Activated naive CD8-positive, alpha-beta T cell (primary cell): ENCODE measurements around the gene MTERF4.

Source experiments
- H3K27ac Mint-ChIP-seq: one replicate; pipeline ENCODE4 v1.8.0; 2021; ENCODE audit warnings: mixed read lengths
- H3K27me3 Mint-ChIP-seq: one replicate; pipeline ENCODE4 v1.8.0; 2021; ENCODE audit warnings: mixed read lengths
- H3K36me3 Mint-ChIP-seq: one replicate; pipeline ENCODE4 v1.8.0; 2021; ENCODE audit warnings: mixed read lengths
- H3K4me1 Mint-ChIP-seq: one replicate; pipeline ENCODE4 v1.8.0; 2021; ENCODE audit warnings: low read depth, mixed read lengths
- H3K4me3 Mint-ChIP-seq: one replicate; pipeline ENCODE4 v1.8.0; 2021; ENCODE audit warnings: mild to moderate bottlenecking, mixed read lengths
- H3K9me3 Mint-ChIP-seq: one replicate; pipeline ENCODE4 v1.8.0; 2021; ENCODE audit warnings: low read depth, mixed read lengths

Gene MTERF4

GRCh38 chr2:241138471-241138870 lies 36.4 kb upstream of the MTERF4 start:
- Mint-ChIP-seq H3K27ac (no peak overlapping the region), H3K4me1 (no peaks in the 10 kb centered on the region), H3K27me3 (no peaks in the 10 kb centered on the region), H3K36me3 (peaks cover 7% of the 10 kb centered on the region), H3K4me3 (no peak overlapping the region), H3K9me3 (no peaks in the 10 kb centered on the region)

DNA sequence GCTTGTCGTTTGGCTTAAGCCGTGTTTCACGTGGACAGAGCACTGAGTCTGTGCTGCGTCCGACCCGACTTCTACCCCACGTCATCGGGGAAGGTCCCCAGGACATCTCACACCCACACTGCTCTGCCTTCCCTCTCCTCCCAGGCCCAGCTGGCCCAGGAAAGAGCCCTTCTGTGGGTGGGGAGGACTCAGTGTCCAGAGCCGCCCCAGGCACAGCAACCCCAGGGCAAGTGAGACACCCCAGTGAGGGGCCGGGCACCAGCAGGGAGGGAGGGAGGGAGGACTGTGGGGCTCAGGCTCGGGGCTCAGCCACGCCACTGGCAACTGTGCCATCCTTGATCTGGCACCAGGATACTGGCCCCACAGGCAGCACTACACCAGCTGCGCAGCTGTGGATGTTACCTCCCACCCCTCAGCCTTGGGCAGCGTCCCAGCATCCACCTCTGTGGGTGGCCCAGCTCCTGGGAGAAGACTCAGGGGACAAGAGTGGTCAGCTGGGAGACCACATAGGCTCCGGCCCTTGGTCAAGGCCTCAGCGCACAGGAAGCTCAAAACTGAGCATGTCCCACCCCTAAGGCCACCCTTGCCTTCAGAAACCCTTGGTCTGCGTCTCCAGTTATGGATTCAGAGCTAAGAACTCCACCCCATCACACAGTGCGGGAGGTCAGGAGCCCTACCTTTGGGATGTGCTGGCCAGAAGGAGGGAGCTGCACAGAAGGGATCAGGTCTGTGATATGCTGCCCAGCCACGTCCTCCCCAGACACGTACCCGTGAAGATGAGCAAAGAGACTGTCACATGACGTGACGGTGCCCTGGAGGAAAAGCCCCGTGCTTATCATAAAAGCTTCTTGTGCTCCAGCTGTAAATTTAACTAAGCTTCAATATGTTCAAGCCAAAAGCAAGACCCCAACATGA lies 35.4 kb upstream of the MTERF4 start:
- Mint-ChIP-seq H3K4me3 (no peak overlapping the region), H3K4me1 (peaks cover under 1% of the 10 kb centered on the region), H3K9me3 (no peaks in the 10 kb centered on the region), H3K27ac (no peak overlapping the region), H3K27me3 (no peaks in the 10 kb centered on the region), H3K36me3 (peaks cover 11% of the 10 kb centered on the region)

DNA sequence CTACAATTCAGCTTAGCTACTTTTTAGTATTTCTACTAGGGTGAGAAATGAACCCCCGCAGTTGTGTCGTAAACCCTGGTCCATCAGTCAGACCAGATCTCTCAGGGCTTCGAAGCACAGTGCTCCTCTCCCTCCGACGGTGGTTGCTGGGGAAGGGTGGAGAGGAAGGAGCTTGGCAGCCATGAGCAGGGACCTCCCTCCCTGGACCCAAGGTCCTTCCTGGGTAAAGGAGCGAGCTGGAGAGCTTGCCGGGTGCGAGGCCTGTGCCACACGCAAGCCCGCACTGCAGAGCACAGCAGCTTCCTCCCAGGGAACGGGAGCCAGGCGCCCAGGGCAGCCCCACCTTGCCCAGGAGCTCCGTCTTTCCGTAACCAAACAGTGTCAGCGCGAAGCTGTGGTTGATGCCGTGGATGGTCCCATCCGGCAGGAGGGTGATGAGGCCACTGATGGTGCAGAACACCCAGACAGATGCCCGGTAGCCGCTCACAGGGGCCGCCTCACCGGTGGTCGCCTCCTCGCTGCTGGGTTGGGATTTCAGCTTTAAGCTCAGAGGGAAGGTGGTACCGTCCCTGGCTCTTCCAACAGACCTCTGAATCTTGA lies 34.7 kb upstream of the MTERF4 start:
- Mint-ChIP-seq H3K4me3 (no peak overlapping the region), H3K27me3 (no peaks in the 10 kb centered on the region), H3K9me3 (no peaks in the 10 kb centered on the region), H3K36me3 (peaks cover 12% of the 10 kb centered on the region), H3K4me1 (peaks cover 1% of the 10 kb centered on the region), H3K27ac (no peak overlapping the region)

- Mint-ChIP-seq H3K36me3 (peaks cover 9% of the 10 kb centered on the region), H3K4me3 (no peak overlapping the region), H3K9me3 (no peaks in the 10 kb centered on the region), H3K27me3 (no peaks in the 10 kb centered on the region), H3K4me1 (peaks cover 1% of the 10 kb centered on the region), H3K27ac (no peak overlapping the region)
Measured at GRCh38 chr2:241136191-241136590, 34.1 kb upstream of the MTERF4 start.

- peaks cover 10% of the 10 kb centered on the region for H3K36me3 Mint-ChIP-seq
- H3K27me3 Mint-ChIP-seq = no peaks in the 10 kb centered on the region
- H3K9me3 Mint-ChIP-seq = no peaks in the 10 kb centered on the region
- H3K4me3 Mint-ChIP-seq = no peak overlapping the region
- no peak overlapping the region for H3K27ac Mint-ChIP-seq
- H3K4me1 Mint-ChIP-seq = peaks cover 1% of the 10 kb centered on the region
Measured at GRCh38 chr2:241135737-241136136, 33.6 kb upstream of the MTERF4 start.

DNA sequence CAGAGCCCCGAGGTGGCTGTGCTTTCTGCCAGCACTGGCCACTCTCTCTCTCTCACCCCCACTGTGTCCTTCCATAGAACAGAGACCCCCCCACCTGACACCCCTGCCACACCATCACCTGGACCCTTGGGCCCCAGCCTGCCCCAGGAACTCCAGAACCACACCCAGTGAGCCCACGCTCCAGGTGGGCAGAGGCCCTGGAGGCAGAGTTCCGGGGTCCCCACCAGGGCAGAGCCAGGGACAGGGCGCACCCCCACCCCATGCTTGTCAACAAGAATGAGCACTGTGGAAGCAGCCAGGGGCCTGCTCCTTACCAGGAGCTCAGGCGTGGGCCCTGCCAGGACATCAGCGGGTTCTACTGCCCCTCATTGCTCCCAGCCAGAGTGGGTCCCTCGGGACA lies 32.6 kb upstream of the MTERF4 start:
- H3K27me3 Mint-ChIP-seq = no peaks in the 10 kb centered on the region
- H3K4me1 Mint-ChIP-seq = peaks cover 1% of the 10 kb centered on the region
- H3K9me3 Mint-ChIP-seq = no peaks in the 10 kb centered on the region
- peaks cover 13% of the 10 kb centered on the region for H3K36me3 Mint-ChIP-seq
- no peak overlapping the region for H3K27ac Mint-ChIP-seq
- no peak overlapping the region for H3K4me3 Mint-ChIP-seq

GRCh38 chr2:241133436-241133820 lies 31.3 kb upstream of the MTERF4 start:
- Mint-ChIP-seq H3K4me1 (peaks cover 1% of the 10 kb centered on the region), H3K27me3 (no peaks in the 10 kb centered on the region), H3K9me3 (no peaks in the 10 kb centered on the region), H3K4me3 (no peak overlapping the region), H3K36me3 (peaks cover 13% of the 10 kb centered on the region), H3K27ac (no peak overlapping the region)

- Mint-ChIP-seq H3K36me3 (peaks cover 12% of the 10 kb centered on the region), H3K4me3 (no peak overlapping the region), H3K9me3 (no peaks in the 10 kb centered on the region), H3K4me1 (peaks cover 7% of the 10 kb centered on the region), H3K27ac (no peak overlapping the region), H3K27me3 (no peaks in the 10 kb centered on the region)
Measured at GRCh38 chr2:241132538-241133435, 30.7 kb upstream of the MTERF4 start.

GRCh38 chr2:241131531-241131930 lies 29.4 kb upstream of the MTERF4 start:
- Mint-ChIP-seq H3K27me3 (no peaks in the 10 kb centered on the region), H3K9me3 (no peaks in the 10 kb centered on the region), H3K36me3 (peaks cover 11% of the 10 kb centered on the region), H3K4me1 (peaks cover 13% of the 10 kb centered on the region), H3K27ac (no peak overlapping the region), H3K4me3 (no peak overlapping the region)

DNA sequence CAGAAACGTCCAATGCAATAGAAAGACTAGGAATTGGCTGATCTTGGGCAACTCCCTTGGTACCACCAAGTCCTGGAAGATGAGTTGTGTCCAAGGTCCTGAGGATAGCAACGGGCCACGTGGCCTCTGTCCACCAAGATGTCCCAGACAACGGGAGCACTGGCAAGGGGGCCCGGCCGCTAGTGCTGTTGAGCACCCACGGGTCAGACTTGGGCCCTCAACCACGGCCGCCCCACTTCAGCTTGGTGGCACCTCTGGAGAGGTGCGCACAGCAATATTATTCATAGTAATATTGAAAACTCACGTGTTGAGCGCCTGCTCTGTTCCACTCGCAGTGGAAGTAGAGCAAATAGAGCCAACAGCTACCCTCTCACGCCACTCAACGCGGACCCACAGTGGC lies 28.2 kb upstream of the MTERF4 start:
- Mint-ChIP-seq H3K27me3 (no peaks in the 10 kb centered on the region), H3K27ac (no peak overlapping the region), H3K4me3 (no peak overlapping the region)

DNA sequence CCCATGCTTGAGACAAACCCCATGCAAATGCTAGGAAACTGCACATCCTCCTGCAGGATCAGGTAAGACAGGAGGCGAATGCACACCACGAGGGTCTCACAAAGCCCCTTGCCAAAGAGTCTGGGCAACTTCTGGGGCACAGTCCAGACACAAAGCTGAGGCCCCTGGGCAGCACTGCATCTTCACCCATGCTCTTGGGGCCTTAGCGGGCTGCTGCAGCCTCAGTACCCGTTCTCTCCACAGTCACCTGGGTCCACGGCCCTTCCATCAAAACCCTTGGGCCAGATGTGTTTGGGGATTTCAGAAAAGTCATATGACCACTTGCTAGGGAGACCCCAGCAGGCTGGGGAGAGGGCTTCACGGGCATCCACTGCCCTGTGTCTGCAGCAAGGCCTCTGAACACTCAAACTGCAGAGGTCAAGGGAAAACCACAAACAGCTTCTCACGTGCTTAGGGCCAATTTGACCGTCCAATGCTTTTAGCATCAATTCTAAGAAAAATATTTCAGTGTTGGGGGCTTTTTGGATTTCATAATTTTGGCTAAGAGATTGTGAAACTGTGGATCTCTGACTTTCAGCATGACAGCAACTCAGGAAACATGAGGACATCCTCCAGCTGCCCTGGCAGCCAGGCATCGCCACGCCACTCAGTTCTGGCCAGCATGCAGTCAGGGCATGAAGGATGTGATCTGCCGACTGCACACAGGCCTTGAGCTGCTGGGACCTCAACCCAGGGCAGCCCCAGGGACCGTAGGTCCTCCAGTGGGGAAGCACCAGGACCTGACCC lies 27.2 kb upstream of the MTERF4 start:
- Mint-ChIP-seq H3K27ac (peak overlapping the region; percentile 34), H3K4me3 (no peak overlapping the region), H3K4me1 (peaks cover 16% of the 10 kb centered on the region), H3K9me3 (no peaks in the 10 kb centered on the region), H3K27me3 (no peaks in the 10 kb centered on the region), H3K36me3 (peaks cover 11% of the 10 kb centered on the region)

More for the DNA sequence above, 28.2 kb upstream of the MTERF4 start:
- Mint-ChIP-seq H3K36me3 (peaks cover 11% of the 10 kb centered on the region), H3K4me1 (peaks cover 15% of the 10 kb centered on the region), H3K9me3 (no peaks in the 10 kb centered on the region)

DNA sequence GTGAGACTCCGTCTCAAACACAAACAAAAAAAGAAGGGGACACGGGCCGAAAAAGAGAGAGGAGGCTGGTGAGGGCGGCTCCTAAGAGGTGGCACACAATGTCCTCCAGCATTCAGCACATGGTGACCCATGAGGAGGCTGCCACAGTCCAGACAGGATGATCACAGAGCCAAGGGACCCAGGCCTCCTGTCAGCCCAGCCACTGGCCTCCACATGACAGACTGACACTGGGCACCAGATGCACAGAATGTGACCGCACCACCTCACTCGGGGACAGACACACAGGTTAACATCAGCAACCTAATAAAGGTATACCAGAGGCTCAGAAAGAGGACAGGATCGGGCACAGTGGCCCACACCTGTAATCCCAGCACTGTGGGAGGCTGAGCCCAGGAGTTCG lies 26.2 kb upstream of the MTERF4 start:
- no peaks in the 10 kb centered on the region for H3K27me3 Mint-ChIP-seq
- H3K9me3 Mint-ChIP-seq = no peaks in the 10 kb centered on the region
- peak overlapping the region; percentile 57 for H3K4me3 Mint-ChIP-seq
- peaks cover 19% of the 10 kb centered on the region for H3K4me1 Mint-ChIP-seq
- H3K36me3 Mint-ChIP-seq = peaks cover 11% of the 10 kb centered on the region
- peak overlapping the region; percentile 91 for H3K27ac Mint-ChIP-seq

GRCh38 chr2:241126771-241127202 lies 24.7 kb upstream of the MTERF4 start:
- H3K27ac Mint-ChIP-seq = no peak overlapping the region
- no peak overlapping the region for H3K4me3 Mint-ChIP-seq
- peaks cover 18% of the 10 kb centered on the region for H3K4me1 Mint-ChIP-seq
- no peaks in the 10 kb centered on the region for H3K9me3 Mint-ChIP-seq
- no peaks in the 10 kb centered on the region for H3K27me3 Mint-ChIP-seq
- H3K36me3 Mint-ChIP-seq = peaks cover 6% of the 10 kb centered on the region

GRCh38 chr2:241126201-241126611 lies 24.1 kb upstream of the MTERF4 start:
- no peaks in the 10 kb centered on the region for H3K9me3 Mint-ChIP-seq
- peaks cover 6% of the 10 kb centered on the region for H3K36me3 Mint-ChIP-seq
- H3K4me3 Mint-ChIP-seq = no peak overlapping the region
- no peaks in the 10 kb centered on the region for H3K27me3 Mint-ChIP-seq
- no peak overlapping the region for H3K27ac Mint-ChIP-seq
- H3K4me1 Mint-ChIP-seq = peaks cover 18% of the 10 kb centered on the region
